HPDE6-E6E7 (cell line): Measurements from ENCODE around the gene AP5Z1.

Experiments used
- DNase-seq: peaks from one replicate; pipeline ENCODE4 v3.0.0; 2011; ENCODE audit warnings: missing footprints; ENCODE audit errors: extremely low spot score

Gene AP5Z1

DNA sequence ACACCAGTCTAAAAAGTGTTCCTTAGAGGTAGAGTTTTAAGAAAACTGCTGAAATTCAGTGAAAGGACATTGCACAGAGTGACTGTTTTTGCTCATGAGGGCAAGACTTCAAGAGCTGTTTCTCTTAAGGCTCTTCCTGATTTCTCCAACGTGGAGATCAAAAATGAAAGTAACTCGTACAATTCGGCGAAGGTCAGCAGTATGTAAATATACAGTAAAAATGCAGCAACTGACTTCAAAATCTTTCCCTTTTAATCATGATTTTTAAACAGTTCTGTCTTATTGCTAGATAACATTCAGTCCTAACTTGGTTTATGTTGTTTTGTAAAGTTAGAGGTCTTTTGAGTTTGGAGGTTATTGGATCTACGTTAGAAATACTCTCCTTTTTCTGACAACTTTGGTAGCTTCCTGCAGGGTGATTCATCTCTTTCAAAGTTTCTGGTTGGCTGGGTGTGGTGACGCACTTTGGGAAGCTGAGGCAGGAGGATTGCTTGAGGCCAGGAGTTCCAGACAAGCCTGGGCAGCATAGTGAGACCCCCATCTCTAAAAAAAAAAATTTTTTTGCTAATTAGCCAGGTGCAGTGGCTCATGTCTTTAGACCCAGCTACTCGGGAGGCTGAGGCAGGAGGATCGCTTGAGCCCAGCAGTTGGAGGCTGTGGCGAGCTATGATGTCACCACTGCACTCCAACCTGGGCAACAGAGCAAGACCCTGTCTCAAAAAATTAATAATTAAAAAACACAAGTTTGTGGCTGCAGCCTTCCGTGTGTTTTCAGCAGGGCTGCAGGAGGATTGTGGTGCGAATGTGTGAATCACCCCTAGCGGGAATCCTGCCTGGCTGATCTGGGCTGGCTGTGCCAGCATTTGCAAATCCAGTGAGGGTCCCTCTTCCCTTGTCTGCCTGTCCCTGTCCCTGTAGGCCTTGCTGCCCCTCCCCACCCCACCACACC, 29.2 kb upstream of the AP5Z1 start:
- DNase-seq: peak; percentile 29

- no peak for DNase-seq
Observed at GRCh38 chr7:4747013-4747412, 28.4 kb upstream of the AP5Z1 start.

DNA sequence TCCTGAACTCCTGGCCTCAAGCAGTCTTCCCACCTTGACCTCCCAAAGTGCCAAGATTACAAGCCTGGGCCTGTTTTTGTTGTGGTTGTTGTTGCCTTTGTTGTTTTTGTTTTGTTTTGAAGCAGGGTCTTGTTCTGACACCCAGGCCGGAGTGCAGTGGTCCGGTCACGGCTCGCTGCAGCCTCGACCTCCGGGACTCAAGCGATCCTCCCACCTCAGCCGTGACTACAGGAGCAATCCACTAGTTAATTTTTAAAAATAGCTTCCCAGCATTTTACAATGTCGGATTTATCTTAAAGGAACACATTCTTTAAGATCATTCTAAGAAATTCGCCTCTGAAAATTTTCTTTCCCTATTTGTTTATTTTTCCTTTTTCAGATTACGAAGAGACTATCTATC, 27.7 kb upstream of the AP5Z1 start:
- no peak for DNase-seq

DNA sequence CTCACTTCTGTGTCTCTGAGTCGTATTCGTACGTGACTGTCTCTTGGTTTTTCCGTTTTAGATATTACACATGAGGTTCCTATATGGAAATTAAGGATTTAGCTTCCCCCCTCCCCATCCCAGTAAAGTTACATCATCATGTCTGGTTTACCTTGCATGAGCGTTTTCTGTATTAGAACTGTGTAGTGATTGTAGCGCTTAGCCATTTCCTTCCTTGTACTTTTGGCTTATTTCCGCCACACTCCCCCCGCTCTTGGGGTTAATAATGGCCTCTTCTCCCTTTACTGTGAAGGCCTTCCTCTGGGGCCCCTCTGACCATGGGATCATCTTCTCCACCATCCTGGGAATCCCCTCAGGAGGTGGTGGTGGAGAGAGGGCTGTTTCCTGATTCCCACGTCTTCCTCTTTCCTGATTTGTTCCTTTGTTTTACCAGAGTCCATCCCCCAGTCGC, 27.2 kb upstream of the AP5Z1 start:
- no peak for DNase-seq

- no peak for DNase-seq
Observed at GRCh38 chr7:4749363-4749762, 26.1 kb upstream of the AP5Z1 start.

DNA sequence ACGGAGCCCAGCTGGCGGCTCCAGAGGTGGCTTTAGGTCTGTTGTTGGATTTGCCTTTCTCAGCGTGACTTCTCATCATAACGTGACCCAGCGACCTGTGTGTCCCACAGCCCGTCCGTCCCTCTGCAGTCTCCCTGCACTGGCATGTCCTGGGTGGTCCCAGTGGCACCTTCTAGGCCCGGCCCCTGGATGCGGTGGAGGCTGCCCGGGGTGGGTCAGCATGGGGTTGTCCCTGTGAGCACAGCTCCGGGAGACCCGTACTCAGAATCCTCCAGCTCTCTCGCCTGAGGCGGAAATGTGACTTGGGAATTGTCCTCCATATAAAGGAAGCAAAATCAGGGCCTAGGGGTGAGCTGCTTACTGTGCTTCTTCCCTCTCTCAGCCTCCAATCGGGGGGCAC, 25.6 kb upstream of the AP5Z1 start:
- no peak for DNase-seq

DNA sequence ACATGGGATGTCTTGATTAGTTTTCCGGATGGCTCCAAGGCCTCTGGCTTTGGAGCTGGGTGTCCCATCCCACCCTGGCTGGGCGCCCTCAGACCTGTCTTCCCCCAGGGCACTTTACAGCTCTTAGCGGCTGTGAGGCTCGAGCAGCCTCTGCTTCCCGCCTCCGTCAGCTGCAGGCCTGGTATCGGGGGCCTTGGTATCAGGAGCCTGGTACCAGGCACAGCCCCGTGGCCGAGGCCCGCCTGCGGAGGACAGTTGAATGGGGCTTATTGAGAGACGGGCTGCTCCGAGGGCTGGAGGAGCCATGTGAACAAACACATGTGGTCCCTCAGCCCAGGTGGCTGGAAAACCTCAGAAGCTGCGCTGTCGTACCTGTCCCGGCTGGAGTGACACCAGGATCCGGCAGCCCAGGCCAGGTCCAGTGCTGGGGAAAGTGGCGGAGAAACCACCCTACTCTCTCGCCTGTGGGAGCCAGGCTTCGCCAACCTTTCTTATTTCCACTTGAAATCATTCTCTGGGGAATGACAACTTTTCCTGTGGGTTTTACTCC, 23.9 kb upstream of the AP5Z1 start:
- DNase-seq: no peak

- DNase-seq: peak; percentile 79
Observed at GRCh38 chr7:4753598-4754432, 21.6 kb upstream of the AP5Z1 start.

- DNase-seq: no peak
Observed at GRCh38 chr7:4754433-4755010, 20.9 kb upstream of the AP5Z1 start.

- DNase-seq: no peak
Observed at GRCh38 chr7:4755045-4755444, 20.4 kb upstream of the AP5Z1 start.

GRCh38 chr7:4758111-4758510, 17.3 kb upstream of the AP5Z1 start:
- DNase-seq: no peak

DNA sequence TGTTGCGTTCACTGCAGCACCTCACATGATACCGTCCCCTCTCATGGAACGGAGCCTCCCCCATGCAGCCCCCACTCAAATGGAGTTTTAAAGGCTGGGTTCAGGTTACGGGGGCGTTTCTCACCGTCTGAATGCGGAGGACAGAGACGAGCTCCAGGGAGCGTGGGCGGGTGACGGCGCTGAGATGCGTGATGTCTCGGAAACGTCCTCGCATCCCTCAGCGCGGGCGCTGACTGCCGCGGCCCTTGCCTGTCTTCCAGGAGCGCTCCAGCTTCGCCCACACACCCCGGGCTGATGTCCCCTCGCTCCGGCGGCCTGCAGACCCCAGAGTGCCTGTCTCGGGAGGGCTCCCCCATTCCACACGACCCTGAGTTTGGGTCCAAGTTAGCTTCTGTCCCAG, 16.6 kb upstream of the AP5Z1 start:
- DNase-seq: no peak

DNA sequence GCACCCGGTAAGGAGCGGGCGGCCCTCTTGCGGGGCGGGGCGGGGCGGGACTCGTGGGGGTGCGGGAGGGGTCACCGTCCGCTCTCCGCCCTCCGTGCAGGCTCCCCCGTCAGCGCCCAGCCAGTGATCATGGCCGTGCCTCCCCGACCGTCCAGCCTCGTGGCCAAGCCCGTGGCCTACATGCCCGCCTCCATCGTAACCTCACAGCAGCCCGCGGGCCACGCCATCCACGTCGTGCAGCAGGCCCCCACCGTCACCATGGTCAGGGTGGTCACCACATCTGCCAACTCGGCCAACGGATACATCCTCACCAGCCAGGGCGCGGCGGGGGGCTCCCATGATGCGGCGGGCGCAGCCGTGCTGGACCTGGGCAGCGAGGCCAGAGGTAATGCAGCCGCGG, 16.2 kb upstream of the AP5Z1 start:
- no peak for DNase-seq

GRCh38 chr7:4760952-4761351, 14.5 kb upstream of the AP5Z1 start:
- DNase-seq: no peak

DNA sequence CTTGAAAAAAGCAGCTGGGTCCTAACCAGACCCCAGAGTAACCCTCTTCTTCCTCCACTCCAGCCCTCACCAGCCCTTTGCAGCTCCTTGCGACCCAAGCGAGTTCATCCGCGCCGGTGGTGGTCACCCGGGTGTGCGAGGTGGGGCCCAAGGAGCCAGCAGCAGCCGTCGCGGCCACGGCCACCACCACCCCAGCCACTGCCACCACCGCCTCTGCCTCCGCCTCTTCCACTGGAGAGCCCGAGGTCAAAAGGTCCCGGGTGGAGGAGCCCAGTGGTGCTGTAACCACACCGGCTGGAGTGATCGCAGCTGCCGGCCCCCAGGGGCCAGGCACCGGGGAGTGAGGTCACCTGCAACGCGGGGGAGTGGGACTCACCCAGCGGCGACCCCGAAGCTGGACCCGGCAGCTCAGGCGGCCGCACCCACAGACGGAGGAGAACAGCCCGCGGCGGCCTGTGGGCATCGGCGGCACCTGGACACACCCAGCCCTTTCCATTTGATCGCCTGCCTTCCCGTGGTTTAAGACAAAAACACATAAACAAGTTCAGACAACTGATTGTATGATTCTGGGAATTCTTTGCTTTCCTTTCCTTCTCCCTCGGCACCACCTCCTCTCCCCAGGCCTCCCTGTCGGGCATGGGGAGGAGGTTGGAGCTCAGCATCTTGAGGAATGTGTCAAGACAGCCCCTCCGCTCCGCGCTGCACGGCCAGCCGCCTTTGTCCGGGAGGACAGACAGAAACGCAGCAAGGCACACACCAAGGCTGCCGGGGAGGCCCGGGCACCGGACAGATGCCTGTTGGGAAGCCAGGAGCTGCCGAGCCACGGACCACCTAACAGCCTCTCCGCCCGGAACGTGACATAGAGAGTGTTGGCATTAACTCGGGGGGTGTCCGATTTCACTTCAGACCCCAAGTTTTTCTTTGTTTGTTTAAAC, 13.0 kb upstream of the AP5Z1 start:
- no peak for DNase-seq

DNA sequence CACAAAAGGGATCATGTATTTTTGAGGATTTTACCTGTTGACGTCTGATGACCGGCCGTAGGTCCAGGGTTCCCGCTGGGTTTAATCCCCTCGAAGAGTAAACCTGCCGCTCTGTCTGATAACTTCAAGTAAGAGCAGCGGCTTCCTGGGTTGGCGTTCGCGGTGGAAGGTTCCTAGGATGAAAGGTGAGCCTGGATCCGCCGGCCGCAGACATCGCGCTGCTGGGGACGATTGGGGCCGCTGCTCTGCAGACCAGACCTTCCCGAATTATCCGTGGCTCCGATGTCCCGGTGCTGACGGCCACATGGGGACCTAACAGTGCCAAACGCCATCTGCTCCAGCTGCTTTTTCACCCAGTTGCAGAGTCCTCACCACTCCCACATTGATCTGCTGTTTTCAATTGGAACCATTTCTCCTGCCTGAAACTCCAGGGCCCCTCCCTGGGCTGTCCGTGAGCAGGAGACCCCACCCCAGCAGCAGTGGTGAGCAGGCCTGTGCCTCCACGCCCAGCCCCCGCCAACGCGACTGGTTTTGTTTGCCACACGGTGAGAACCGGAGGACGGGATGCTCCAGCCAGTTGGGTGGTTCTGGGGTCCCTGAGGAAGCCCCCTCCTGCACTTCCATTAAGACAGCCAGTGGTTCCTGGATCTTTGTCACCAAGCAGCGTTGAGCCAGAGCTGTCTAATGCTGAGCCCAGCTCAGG, 12.2 kb upstream of the AP5Z1 start:
- DNase-seq: no peak

DNA sequence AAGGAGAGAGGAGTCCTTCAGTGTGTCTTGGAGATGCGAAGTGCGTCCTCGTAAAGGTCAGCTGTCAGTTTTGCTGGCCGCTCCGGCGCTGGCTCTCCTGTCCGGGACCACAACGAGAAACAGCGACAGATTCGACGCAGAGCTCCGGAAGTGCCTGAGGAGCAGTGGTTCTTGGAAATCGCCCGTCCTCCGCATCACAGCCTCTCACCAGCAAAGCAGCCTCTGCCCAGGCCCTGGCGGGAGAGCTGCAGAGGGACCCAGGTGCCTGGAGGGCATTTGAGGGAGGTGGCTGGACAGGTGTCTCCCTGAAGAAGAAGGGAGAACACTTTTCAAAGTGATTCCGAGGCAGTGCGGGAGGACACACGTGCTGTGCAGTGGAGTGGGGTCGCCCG, 11.6 kb upstream of the AP5Z1 start:
- no peak for DNase-seq

DNA sequence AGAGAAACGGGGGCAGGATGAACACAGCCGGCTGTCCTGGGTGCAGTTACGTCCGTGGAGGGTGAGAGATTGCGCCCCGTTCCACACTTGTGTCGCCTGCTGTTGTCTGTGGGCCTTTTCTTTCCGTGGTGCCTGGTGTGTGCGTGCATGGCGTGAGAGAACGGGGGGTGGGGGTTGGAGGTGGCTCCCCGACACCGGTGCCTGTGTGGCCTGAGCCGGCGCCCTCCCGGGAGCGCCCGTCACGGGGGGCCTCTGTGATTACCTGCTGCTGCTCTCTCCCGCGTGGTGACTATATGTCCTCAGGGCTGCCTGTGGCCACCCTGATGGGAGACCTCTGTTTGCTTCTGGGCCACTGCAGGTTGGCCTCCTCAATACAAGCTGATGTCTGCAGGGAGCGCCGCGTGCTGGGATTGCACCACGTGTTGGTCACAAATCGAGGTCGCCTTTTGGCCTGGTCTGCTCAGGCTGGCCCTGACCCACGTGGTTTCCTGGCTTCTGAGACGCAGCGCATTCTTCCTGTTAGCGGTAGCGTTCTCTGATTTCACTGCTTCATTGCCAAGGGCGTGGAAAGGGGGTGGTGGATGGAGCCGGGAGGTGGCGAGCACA, 10.9 kb upstream of the AP5Z1 start:
- DNase-seq: no peak

DNA sequence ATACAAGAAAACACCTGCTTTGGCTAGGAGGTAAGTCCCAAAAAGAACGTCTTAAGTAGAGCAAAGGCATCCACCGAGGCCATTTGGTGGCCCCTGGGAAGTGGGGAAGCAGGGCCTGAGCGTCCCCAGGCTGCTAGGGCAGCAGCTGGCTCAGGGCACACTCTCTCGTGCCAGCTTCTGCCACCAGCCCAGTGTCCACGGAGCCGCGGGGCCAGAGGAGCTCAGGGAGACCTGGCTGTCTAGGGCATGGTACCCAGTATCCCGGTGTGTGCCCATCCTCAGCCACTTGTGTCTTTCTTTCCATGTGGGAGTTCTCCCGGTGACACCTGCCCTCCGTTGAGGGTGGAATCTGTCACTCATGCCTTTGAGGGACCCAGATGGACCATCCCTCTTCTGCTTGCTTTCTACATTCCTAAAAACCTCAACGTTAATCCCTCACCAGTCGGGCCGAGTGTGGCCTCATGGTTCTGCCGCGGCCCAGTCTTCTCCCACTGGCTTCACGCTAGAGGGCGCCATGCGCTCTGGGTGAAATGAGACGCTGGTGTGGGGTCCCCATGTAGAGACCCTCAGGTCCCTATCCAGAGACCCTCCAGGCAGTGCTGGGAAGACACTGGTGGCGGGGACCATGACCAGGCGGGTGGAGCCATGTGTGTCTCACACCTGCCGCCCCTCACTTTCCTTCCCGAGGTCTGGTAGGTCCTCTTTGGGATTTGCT, 9.5 kb upstream of the AP5Z1 start:
- no peak for DNase-seq
